Measurements from ENCODE around the gene CDKAL1.

- TF ChIP-seq, protein P1, sequence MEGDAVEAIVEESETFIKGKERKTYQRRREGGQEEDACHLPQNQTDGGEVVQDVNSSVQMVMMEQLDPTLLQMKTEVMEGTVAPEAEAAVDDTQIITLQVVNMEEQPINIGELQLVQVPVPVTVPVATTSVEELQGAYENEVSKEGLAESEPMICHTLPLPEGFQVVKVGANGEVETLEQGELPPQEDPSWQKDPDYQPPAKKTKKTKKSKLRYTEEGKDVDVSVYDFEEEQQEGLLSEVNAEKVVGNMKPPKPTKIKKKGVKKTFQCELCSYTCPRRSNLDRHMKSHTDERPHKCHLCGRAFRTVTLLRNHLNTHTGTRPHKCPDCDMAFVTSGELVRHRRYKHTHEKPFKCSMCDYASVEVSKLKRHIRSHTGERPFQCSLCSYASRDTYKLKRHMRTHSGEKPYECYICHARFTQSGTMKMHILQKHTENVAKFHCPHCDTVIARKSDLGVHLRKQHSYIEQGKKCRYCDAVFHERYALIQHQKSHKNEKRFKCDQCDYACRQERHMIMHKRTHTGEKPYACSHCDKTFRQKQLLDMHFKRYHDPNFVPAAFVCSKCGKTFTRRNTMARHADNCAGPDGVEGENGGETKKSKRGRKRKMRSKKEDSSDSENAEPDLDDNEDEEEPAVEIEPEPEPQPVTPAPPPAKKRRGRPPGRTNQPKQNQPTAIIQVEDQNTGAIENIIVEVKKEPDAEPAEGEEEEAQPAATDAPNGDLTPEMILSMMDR (IDR thresholded peaks at IDR 0.05) = no peak
- no peak for TF ChIP-seq POLR2A (IDR thresholded peaks at IDR 0.05)
- no peak for TF ChIP-seq POLR2AphosphoS5 (IDR thresholded peaks at IDR 0.05)
- no peak for TF ChIP-seq EP300 (IDR thresholded peaks at IDR 0.05)
These were observed 292.1 kb downstream of the CDKAL1 start for GRCh38 chr6:20826378-20826777.
